UCSD-AML1 (cell line): ENCODE measurements around the gene RAD1.
A peak's percentile ranks its signal among the peaks of the same experiment; 100 is the strongest.

ENCODE experiments used
- DNase-seq: peaks from one replicate; lab custom pipeline; 2025; ENCODE audit not compliant: unreplicated experiment; lab: John Stamatoyannopoulos, UW

RAD1 gene

GRCh38 chr5:34867660-34868059 lies 47.6 kb downstream of the RAD1 start:
- DNase-seq = no peak

GRCh38 chr5:34866989-34867471 lies 48.3 kb downstream of the RAD1 start:
- peak; percentile 19 for DNase-seq

- no peak for DNase-seq
Measured at GRCh38 chr5:34865091-34865490, 50.2 kb downstream of the RAD1 start.

GRCh38 chr5:34863946-34864345 lies 51.4 kb downstream of the RAD1 start:
- DNase-seq = peak; percentile 12

GRCh38 chr5:34859253-34859652 lies 56.1 kb downstream of the RAD1 start:
- no peak for DNase-seq

GRCh38 chr5:34858790-34859189 lies 56.5 kb downstream of the RAD1 start:
- no peak for DNase-seq

GRCh38 chr5:34857894-34858293 lies 57.4 kb downstream of the RAD1 start:
- no peak for DNase-seq

GRCh38 chr5:34857161-34857560 lies 58.1 kb downstream of the RAD1 start:
- DNase-seq = no peak
